ENCODE data around the gene KIF19. TPM values are rescaled to one million over a fixed set of nuclear protein-coding genes. Genes with fewer than 3 reads are reported as not detected.
"Not testable (repeated sequence)": the region's sequence is repeated elsewhere in the genome, so short reads cannot be mapped to it uniquely, and the experiment has no call there.

KIF19 gene, protein sequence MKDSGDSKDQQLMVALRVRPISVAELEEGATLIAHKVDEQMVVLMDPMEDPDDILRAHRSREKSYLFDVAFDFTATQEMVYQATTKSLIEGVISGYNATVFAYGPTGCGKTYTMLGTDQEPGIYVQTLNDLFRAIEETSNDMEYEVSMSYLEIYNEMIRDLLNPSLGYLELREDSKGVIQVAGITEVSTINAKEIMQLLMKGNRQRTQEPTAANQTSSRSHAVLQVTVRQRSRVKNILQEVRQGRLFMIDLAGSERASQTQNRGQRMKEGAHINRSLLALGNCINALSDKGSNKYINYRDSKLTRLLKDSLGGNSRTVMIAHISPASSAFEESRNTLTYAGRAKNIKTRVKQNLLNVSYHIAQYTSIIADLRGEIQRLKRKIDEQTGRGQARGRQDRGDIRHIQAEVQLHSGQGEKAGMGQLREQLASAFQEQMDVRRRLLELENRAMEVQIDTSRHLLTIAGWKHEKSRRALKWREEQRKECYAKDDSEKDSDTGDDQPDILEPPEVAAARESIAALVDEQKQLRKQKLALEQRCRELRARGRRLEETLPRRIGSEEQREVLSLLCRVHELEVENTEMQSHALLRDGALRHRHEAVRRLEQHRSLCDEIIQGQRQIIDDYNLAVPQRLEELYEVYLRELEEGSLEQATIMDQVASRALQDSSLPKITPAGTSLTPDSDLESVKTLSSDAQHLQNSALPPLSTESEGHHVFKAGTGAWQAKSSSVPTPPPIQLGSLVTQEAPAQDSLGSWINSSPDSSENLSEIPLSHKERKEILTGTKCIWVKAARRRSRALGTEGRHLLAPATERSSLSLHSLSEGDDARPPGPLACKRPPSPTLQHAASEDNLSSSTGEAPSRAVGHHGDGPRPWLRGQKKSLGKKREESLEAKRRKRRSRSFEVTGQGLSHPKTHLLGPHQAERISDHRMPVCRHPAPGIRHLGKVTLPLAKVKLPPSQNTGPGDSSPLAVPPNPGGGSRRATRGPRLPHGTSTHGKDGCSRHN
- under 1 TPM; 0.24 to 0.83 (median 0.55) TPM for polyA plus RNA-seq (ENCODE audit: insufficient read length in 4 of 4)

DNA sequence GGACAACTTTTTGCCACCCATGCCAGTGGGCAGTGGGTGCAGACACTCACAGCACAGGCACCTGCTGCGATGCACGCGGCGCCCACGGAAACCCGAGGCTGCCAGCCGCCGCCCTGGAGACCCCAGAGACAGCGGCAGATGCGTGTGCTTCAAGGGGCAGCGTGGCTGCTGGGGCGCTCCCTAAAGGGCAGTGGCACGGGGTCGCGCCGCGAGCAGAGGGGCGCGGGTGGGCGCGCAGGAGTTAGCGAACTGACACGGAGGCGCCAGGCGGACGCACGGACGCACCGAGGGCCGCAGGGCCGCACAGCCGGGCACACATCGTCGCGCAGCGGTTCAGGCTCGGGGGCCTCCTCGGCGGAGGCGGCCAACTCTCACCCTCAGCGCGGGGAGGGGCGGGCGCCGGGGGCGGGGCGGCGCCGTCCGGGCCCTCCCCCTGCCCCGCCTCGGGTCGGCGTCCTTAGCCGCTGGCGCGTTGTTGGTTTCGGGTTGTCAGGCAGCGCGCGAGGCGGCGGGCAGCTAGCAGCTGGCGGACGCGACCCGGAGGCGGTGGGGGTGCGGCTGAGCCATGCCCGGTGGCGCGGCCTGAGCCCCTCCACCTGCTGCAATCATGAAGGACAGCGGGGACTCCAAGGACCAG is at the start of gene KIF19:
TSS of gene KIF19 (plus strand) at position 484 of the 637 bp plus-strand sequence. CDS start at position 608, 124 bp downstream.
- DNase-seq (ENCODE audit: low read depth in 4 of 4, low spot score in 3 of 4): peak in 1 of 4 donors; percentile 23

GRCh38 chr17:74276541-74277009 is 49.5 kb upstream of the KIF19 start:
- no peak for DNase-seq (ENCODE audit: low read depth in 4 of 4, low spot score in 3 of 4)

DNA sequence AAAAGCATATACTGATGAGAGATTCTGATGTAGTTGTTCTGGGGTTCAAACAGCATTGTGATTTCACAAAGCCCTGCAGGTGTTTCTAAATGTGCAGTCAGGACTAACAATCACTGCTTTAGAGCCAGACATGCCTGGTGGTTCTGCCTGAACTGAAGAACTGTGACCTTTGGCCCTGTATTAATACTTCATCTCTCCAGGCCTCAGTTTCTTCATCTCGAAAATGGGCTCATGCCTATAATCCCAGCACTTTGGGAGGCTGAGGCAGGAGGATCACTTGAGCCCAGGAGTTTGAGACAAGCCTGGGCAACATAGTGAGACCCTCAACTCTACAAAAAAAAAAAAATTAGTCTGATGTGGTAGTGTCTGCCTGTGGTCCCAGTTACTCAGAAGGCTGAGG is 48.1 kb upstream of the KIF19 start:
- DNase-seq (ENCODE audit: low read depth in 4 of 4, low spot score in 3 of 4): no peak

DNA sequence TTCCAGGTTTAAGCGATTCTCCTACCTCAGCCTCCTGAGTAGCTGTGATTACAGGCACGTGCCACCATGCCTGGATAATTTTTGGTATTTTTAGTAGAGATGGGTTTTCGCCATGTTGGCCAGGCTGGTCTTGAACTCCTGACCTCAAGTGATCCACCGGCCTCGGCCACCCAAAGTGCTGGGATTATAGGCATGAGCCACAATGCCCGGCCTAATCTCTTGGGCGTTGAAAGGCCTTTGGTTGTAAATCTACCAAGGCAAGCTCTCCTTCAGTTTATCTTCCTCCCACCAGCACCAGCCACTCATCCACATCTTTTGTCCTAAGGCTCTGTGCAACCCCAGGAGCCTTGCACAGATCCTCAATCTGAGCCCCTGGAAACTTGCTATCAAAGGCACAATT is 46.4 kb upstream of the KIF19 start:
- DNase-seq (ENCODE audit: low read depth in 4 of 4, low spot score in 3 of 4): not testable (repeated sequence)

DNA sequence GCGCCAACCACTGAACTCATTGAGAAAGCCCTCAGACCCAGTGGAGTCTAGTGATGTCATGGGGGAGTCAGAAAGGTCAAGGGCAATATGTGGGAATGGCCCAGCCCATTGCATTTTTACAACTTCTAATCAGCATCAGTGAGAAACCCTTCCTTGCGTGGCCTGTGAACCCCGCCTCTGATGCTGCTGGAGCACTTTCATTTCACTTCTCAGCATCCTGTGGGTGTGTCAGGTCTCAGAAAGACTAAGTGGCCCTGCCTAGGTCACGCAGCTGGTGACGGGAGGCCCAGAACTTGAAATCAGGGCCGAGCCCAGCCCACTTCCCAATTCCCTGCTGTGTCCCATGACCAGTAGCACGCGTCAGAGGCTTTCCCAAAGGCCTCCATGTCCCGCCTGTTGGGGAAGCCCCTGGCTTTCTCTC is 45.9 kb upstream of the KIF19 start:
- no peak for DNase-seq (ENCODE audit: low read depth in 4 of 4, low spot score in 3 of 4)

DNA sequence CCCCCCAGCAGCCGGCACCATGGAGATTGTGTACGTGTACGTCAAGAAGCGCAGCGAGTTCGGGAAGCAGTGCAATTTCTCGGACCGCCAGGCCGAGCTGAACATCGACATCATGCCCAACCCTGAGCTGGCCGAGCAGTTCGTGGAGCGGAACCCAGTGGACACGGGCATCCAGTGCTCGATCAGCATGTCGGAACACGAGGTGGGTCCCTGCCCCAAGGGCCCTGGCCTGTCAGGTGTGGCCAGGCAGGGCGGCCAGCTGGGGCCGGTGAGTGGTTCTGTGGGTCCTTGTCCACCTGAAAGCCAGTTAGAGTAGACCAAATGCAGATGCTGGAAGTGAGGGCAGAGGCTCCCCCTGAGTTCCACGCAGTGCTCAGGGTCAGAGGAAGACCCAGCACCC is 44.2 kb upstream of the KIF19 start:
- no peak for DNase-seq (ENCODE audit: low read depth in 4 of 4, low spot score in 3 of 4)

DNA sequence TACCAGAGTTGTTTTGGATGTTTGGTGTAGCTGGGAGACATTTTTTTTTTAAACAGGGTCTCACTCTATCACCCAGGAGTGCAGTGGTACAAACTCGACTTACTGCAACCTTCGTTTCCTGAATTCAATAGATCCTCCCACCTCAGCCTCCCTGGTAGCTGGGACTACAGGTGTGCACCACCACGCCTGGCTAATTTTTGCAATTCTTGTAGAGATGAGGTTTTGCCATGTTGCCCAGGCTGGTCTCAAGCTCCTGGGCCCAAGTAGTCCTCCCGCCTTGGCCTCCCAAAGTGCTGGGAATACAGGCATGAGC is 43.8 kb upstream of the KIF19 start:
- not testable (repeated sequence) for DNase-seq (ENCODE audit: low read depth in 4 of 4, low spot score in 3 of 4)

DNA sequence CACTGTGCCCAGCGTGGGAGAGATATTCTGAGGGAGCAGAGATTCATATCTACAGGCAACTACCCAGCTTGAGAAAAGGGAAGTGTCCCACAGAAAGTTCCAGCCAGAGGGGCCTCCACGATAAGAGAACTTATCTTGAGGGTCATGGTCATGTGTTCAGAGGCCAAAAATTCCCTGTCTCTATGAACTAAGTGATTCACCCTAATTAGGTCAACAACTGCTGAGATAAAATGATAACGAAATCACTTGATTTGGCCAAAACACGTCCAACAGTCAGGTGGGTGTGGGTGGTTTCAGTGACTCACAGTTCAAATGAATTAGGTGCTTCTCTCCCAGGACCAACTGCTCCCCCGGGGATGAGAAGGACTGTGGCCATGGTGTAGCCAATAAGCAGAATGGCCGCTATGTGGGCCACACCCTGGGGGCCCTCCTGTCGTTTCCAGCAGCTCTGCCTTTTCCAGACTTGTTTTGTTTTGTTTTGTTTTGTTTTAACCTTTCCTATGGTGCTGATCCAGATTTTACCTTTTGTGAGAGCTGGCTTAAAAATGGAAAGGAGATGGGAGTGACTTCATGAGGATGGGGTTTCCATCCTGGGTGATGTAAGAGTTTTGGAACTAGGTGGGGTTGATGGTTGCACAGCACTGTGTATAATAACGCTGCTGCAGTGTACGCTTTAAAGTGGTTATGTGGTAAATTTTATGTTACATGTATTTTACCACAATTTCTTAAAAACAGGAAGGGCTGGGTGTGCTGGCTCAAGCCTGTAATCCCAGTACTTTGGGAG is 43.2 kb upstream of the KIF19 start:
- DNase-seq (ENCODE audit: low read depth in 4 of 4, low spot score in 3 of 4): no peak

GRCh38 chr17:74283371-74283673 is 42.7 kb upstream of the KIF19 start:
- DNase-seq (ENCODE audit: low read depth in 4 of 4, low spot score in 3 of 4): no peak

DNA sequence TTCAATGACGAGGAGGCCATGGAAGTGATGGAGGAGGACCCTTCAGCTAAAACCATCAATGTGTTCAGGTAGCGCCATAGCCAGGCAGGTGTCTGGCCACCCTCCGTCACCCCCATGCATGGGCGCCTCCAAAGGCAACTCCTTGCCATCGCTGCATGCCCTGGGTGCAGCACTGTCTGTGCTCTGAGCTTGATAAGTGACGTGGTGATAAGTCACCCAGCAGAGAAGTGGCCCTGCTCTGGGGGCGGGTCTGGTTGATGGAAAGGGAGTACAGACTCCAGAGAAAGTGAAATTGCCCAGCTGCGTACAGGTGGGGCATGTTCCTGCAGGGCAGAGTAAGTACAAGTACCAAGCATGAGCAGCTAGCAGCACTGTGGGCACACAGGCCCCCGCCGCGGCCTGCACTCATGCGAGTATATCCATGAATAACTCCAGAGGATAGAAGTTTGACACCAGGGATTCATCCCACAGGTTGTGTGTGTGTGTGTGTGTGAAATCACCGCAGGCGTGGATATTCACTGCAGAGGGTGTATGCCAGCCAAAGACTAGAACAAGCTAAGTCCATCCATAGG is 38.9 kb upstream of the KIF19 start:
- DNase-seq (ENCODE audit: low read depth in 4 of 4, low spot score in 3 of 4): no peak

- DNase-seq (ENCODE audit: low read depth in 4 of 4, low spot score in 3 of 4): no peak
Measured at GRCh38 chr17:74288785-74289184, 37.2 kb upstream of the KIF19 start.

GRCh38 chr17:74289688-74290087 is 36.3 kb upstream of the KIF19 start:
- DNase-seq (ENCODE audit: low read depth in 4 of 4, low spot score in 3 of 4): no peak

- DNase-seq (ENCODE audit: low read depth in 4 of 4, low spot score in 3 of 4): no peak
Measured at GRCh38 chr17:74290340-74290739, 35.7 kb upstream of the KIF19 start.

DNA sequence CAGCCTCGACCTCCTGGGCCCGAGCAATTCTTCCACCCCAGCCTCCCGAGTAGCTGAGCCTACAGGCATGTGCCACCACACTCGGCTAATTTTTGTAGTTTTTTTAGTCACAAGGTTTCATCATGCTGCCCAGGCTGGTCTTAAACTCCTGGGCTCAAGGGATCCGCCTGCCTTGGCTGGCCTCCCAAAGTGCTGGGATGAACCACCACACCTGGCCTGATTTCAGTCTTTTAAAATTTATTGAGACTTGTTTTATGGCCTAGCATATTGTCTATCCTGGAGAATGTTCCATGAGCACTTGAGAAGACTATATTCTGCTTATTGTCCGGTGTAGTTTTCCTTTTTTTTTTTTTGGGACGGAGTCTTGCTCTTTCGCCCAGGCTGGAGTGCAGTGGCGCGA is 33.5 kb upstream of the KIF19 start:
- no peak for DNase-seq (ENCODE audit: low read depth in 4 of 4, low spot score in 3 of 4)

- no peak for DNase-seq (ENCODE audit: low read depth in 4 of 4, low spot score in 3 of 4)
Measured at GRCh38 chr17:74295625-74296547, 30.1 kb upstream of the KIF19 start.

GRCh38 chr17:74296548-74296936 is 29.5 kb upstream of the KIF19 start:
- DNase-seq (ENCODE audit: low read depth in 4 of 4, low spot score in 3 of 4): peak in 1 of 4 donors; percentile 43

GRCh38 chr17:74297941-74298340 is 28.1 kb upstream of the KIF19 start:
- DNase-seq (ENCODE audit: low read depth in 4 of 4, low spot score in 3 of 4): no peak

- DNase-seq (ENCODE audit: low read depth in 4 of 4, low spot score in 3 of 4): no peak
Measured at GRCh38 chr17:74298778-74299177, 27.2 kb upstream of the KIF19 start.
